KOPT-K1 (cell line): ENCODE data around the gene LPXN.

Source experiments
- H3K27ac ChIP-seq: fragments of 200-600 bp; sonication (generic); 2 replicates; pipeline ENCODE4 v1.5.1; 2016; ENCODE audit warnings: antibody characterized with exemption, mild to moderate bottlenecking, low read depth, low read length; ENCODE audit not compliant: poor library complexity, severe bottlenecking
- H3K36me3 ChIP-seq: fragments of 200-600 bp; sonication (generic); 2 replicates; pipeline ENCODE4 v1.5.1; 2017; ENCODE audit warnings: antibody characterized with exemption, mild to moderate bottlenecking, low read length, moderate library complexity; ENCODE audit not compliant: insufficient read depth
- H3K9me3 ChIP-seq: fragments of 200-600 bp; sonication (generic); 2 replicates; pipeline ENCODE4 v1.5.1; 2017; ENCODE audit warnings: antibody characterized with exemption, low read length, mild to moderate bottlenecking; ENCODE audit not compliant: insufficient read depth, poor library complexity, severe bottlenecking

LPXN gene

DNA sequence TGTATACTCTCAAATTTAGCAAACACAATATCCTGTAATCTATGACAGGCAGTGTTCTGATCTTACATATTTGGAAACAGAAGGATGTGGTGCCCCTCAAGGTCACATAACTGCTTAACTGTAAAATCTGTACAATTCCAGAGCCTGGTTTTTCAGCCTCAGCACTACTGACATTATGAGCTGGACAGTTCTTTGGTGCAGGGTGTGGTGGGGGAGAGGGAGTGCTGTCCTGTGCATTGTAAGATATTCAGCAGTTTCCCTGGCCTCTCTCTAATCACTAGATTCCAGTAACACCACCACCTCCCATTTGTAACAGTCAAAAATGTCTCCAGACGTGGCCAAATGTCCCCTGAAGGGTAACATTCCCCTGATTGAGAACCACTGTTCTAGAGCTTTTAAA, 65.9 kb downstream of the LPXN start:
- H3K27ac ChIP-seq, result no peak overlapping the region
- H3K9me3 ChIP-seq, result no peaks in the 10 kb centered on the region
- H3K36me3 ChIP-seq, result no peaks in the 10 kb centered on the region

DNA sequence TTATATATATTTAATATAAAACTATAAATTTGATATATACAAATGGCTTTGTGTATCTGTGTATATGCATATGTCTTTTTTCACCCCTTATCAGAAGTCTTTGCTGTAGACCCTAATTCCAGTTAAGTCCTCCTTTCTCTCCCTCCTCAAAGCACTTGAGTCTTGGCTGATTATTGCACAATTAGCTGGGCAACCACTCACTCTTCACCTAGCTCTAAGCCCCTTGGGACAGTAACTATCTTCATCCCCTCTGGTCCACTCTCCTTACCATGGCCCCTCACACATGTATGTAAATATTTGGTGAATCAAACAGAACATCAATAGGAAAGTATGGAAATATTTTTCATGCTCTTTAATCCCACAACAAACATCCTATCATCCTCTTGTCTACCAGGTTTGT, 66.8 kb downstream of the LPXN start:
- Histone ChIP-seq H3K9me3 (no peaks in the 10 kb centered on the region), H3K27ac (no peak overlapping the region), H3K36me3 (no peaks in the 10 kb centered on the region)

DNA sequence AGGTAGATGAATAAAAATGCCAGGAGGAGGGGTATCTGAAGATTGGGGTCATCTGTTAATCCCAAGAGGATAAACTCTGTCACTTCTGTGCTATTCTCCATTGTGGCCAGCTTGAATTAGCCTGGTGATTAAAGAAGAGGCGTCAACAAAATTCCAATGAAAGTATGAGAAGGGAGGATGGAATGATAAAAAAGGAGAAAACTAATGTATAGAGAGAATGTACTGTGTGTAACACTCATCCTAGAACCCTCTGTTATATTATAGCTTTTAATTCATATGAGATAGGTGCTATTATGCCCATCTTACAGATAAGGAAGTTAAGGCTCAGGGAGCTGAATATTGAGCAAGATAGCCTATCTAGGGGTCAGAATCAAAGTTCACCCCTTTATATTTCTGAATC, 67.7 kb downstream of the LPXN start, which contains the start of gene OR5B21:
OR5B21 (minus strand) TSS at position 101 of the 400 bp plus-strand sequence; CDS start at position 101, 0 bp downstream.
- no peaks in the 10 kb centered on the region for H3K9me3 ChIP-seq
- no peaks in the 10 kb centered on the region for H3K36me3 ChIP-seq
- H3K27ac ChIP-seq, result no peak within 1 kb of the TSS

DNA sequence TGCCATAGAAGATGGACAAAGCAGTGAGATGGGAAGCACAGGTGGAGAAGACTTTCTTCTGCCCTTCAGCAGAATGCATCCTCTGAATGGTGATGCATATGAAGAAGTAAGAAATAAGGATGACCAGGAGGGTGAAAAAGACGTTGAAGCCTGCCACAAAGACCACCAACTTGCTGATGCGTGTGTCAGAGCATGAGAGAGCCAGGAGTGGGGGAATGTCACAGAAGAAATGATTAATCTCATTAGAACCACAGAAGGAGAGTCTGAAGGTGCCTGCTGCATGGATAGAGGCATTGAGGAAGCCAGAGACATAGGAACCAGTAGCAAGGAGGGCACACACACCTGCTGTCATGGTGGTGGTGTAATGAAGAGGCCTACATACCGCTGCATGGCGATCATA, 68.3 kb downstream of the LPXN start:
- Histone ChIP-seq H3K36me3 (no peaks in the 10 kb centered on the region), H3K9me3 (no peaks in the 10 kb centered on the region), H3K27ac (no peak overlapping the region)

DNA sequence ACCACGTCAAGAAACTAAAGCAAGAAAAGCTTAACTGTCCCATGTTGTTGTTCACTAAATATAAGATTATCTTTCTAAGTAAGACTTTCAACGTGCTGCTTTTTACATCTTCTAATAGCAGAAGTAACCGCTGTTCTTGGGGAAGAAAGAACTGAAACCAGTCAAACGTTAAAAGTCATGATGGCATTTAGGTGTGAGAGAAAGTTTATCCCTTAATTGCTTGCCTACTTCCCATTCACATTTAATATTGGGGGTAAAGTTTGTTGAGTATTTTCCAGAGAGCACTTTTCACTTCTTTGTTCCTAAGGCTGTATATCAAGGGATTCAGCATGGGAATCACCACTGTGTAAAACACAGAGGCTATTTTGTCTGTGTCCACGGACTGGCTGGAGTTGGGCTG, 68.7 kb downstream of the LPXN start:
- Histone ChIP-seq H3K36me3 (no peaks in the 10 kb centered on the region), H3K27ac (no peak overlapping the region), H3K9me3 (no peaks in the 10 kb centered on the region)

DNA sequence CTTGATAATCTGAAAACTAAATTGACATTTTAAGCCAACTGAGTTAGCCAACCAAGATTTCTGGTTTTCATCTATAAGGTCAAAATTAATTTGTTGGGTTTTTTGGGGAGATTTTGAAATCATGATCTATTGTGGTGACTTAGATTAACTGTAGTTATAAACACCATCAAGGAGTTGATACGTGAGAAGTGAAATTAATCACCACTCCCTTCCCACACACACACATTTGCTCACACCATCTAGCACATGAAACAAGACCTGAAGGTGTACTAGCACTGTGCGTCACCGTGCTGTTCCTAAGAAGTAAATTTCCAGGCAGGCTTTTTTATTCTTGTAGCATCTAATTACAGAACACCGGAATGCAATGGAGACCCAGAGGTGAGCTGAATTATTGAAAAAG, 69.8 kb downstream of the LPXN start:
- Histone ChIP-seq H3K9me3 (no peaks in the 10 kb centered on the region), H3K27ac (no peak overlapping the region), H3K36me3 (no peaks in the 10 kb centered on the region)

DNA sequence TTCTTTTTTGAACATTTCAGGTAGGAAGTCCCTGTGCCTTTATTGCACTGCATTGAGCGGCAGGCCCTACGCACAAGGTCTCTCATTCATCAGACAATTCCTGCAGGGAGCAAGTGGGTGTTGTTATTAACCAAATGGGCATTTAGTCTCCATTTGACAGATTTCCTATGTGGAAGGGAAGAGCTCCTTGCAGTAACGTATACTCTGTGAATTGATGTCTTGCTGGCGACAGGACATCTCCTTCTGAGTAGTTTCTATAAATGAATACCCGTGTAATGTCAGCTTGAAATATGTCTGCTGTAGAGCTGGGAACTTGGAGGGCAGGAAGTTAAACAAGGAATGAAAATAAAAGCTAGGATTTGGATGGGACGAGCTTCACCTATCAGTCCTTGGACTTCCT, 71.4 kb downstream of the LPXN start:
- Histone ChIP-seq H3K9me3 (no peaks in the 10 kb centered on the region), H3K27ac (no peak overlapping the region), H3K36me3 (no peaks in the 10 kb centered on the region)

DNA sequence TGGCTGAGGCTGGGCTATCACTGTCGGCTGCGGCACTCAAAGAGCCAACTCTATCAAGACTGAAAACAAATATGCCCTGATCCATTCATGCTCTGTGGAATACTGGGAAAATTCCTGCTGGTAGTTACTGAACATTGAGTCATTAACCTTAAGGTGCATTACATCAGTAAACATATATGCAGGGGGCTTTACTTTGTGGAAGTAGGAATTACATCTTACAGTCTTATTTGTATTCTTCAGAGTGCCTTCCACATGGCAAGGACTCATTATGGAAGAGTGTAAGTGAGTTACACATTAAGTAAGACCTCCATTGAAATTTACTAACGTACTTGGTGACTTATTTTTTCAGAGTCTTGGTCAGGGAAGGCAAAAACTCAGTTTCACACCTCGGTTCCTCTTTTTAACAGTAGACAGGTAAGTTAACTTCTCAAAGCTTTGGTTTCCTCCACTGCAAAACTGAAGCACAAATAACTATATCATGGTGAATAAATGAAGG, 72.2 kb downstream of the LPXN start:
- H3K9me3 ChIP-seq, result no peaks in the 10 kb centered on the region
- H3K27ac ChIP-seq, result no peak overlapping the region
- no peaks in the 10 kb centered on the region for H3K36me3 ChIP-seq

DNA sequence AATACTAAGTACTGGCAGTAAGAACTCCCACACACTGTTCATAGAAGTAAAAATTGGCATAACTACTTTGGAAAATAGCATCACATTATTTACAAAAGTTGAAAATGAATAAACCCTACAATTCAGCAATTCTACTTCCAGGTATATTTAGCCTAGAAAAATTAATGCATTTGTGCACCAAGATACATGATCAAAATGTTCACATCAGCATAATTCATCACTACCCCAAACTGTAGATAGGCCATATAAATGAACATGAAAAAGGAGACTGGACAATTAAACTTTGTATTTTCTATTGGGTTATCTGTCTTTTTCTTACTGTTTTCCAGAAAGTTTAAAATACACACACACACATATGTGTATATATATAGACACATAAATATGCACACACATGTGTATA, 73.7 kb downstream of the LPXN start:
- H3K27ac ChIP-seq, result no peak overlapping the region
- H3K9me3 ChIP-seq, result no peaks in the 10 kb centered on the region
- no peaks in the 10 kb centered on the region for H3K36me3 ChIP-seq

DNA sequence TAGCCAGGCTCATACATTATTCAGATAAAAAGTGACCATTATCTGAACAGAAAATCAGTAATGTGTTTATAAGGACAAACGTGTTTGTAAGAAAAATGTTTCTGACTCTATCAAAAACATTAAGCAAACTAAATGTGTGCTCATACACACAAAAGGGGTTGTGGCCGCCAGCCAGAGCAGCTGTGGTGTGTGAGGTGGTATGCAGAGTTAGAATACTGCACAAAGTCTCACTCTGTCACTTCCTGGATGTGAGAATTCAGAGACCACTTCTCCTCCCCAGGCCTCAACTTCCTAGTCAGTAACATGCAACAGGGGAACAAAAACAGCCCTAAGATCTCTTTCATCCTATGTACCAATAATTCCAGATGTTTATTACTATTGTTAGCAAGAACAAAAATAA, 77.2 kb downstream of the LPXN start:
- Histone ChIP-seq H3K27ac (no peak overlapping the region), H3K36me3 (no peaks in the 10 kb centered on the region), H3K9me3 (no peaks in the 10 kb centered on the region)

DNA sequence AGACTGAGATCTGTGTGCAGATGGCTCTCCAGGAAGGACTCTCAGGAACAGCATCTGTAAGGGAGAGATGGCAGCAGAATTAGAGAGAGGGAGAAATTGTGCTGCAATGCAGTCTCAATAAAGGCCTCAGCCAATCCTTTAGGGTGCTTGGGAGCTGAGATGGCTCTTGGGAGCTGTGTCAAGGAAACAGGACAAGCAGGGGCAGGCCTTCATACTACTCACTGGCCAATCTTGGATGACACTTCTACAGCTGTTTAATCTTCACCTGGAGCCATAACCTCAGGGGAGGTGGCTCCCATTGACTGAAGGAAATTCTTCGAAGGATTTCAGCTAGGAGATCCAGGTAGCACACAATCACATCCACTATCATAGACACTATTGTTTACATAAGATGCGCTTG, 77.7 kb downstream of the LPXN start:
- H3K27ac ChIP-seq, result no peak overlapping the region
- H3K36me3 ChIP-seq, result no peaks in the 10 kb centered on the region
- H3K9me3 ChIP-seq, result no peaks in the 10 kb centered on the region

DNA sequence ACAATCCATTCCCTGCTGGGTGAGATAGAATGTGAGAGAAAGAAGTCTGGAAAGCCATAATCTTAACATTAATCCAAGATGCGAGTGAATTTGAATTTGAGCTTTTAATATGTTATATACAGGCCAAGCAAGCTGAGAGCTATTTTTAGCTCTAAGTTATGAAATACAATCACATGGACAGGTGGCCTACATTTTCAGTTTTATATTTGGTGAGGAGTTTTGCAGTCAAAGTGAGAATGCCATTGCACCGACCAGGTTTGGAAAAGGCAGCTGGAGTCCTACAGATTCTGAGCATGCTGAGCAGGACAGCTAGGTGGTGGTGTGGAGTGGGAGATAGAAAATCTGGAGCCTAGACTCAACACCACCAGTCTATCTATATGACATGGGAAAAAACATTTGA, 79.8 kb downstream of the LPXN start:
- H3K27ac ChIP-seq, result no peak overlapping the region
- no peaks in the 10 kb centered on the region for H3K9me3 ChIP-seq
- H3K36me3 ChIP-seq, result no peaks in the 10 kb centered on the region

DNA sequence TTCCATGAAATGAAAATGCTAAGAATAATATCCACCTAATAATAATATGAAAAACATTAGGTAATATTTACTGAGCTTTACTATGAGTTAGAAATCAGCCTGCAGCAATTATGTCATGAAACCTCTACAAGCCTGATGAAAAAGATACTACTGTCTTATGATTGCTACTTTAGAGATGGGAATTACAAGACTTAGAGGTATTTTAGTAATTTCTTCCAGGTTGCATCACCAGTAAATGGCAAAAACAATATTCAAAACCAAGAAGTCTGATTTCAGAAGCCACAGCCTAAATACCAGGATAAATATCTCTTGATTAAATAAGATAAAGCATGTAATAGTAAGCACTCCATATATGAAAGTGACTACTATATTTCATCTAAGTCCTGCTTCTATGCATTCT, 81.6 kb downstream of the LPXN start:
- H3K36me3 ChIP-seq, result no peaks in the 10 kb centered on the region
- H3K9me3 ChIP-seq, result no peaks in the 10 kb centered on the region
- H3K27ac ChIP-seq, result no peak overlapping the region

DNA sequence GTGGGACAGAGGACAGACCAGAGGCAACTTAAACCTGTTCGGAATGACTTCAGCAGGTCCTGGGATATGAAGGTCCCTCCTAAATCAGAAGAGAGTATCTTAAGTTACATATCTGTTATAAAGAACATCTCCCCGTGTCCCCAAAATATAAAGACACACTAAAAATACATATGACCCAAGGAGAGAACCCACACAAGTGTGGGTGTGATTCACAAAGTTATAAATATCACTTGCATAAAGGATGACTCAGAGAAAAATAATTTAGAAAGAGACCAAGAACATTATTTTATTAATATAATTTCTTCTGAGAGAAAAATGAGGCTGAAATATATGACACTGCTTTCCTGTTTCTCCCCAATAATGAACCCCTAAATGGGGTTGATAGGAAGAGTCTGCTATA, 82.0 kb downstream of the LPXN start:
- Histone ChIP-seq H3K9me3 (no peaks in the 10 kb centered on the region), H3K27ac (no peak overlapping the region), H3K36me3 (no peaks in the 10 kb centered on the region)

DNA sequence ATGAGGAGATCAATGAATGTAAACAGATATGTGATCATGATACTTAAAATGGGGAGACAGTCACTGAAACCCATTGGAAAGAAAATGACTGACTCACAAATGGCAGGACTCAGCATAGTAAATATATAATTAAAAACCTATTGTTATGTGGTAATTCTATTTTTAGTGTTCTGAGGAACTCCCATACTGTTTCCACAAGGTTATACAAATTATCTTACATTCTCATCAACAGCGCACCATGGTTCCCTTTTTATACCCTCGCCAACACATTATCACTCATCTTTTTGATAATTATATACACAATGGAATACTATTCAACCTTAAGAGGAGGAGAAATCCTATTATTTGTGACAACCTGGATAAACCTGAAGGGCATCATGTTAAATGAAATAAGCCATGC, 84.8 kb downstream of the LPXN start:
- no peaks in the 10 kb centered on the region for H3K36me3 ChIP-seq

DNA sequence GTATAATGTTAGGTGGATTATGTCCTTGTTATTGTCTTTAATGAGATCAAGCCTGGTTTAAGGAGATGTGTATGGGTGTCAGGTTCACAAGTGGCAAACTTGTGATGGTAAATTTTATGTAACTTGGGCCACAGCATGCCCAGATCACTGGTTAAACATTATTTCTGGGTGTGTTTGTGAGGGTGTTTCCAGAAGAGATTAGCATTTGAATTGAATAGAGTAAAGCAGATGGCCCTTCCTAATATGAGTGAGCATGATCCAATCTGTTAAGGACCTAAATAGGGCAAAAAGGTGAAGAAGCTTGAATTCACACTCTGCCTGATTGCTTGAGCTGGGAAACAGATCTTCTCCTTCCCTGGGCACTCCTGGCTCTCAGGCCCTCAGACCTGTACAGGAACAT, 88.5 kb downstream of the LPXN start:
- H3K9me3 ChIP-seq, result no peaks in the 10 kb centered on the region
- H3K36me3 ChIP-seq, result no peaks in the 10 kb centered on the region
- no peak overlapping the region for H3K27ac ChIP-seq

More for the DNA sequence above, 84.8 kb downstream of the LPXN start:
- no peak overlapping the region for H3K27ac ChIP-seq
- no peaks in the 10 kb centered on the region for H3K9me3 ChIP-seq

DNA sequence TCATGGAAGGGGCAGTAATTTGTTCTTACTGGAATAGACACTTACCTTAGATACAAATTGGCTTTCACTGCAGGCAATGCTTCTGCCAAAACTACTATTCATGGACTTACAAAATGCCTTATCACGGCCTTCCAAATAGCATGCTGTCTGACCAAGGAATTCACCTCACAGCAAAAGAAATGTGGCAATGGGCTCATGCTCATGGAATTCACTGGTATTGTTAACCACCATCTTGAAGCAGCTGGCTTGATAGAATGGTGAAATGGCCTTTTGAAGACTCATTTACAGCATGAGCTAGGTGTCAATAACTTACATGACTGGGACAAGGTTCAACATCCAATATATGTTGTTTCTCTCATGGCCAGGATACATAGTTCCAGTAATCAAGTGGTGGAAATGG, 89.7 kb downstream of the LPXN start:
- Histone ChIP-seq H3K27ac (no peak overlapping the region), H3K36me3 (no peaks in the 10 kb centered on the region), H3K9me3 (no peaks in the 10 kb centered on the region)
